GM18519 (cell line): Measurements from ENCODE around the gene VPS13D.

Experiments used
- ATAC-seq: cut with Tn5 transposase; IDR thresholded peaks from one replicate; pipeline ENCODE4 v1.9.1; 2021; ENCODE audit warnings: mild to moderate bottlenecking, moderate library complexity; ENCODE audit not compliant: unreplicated experiment, low FRiP score

The VPS13D gene

DNA sequence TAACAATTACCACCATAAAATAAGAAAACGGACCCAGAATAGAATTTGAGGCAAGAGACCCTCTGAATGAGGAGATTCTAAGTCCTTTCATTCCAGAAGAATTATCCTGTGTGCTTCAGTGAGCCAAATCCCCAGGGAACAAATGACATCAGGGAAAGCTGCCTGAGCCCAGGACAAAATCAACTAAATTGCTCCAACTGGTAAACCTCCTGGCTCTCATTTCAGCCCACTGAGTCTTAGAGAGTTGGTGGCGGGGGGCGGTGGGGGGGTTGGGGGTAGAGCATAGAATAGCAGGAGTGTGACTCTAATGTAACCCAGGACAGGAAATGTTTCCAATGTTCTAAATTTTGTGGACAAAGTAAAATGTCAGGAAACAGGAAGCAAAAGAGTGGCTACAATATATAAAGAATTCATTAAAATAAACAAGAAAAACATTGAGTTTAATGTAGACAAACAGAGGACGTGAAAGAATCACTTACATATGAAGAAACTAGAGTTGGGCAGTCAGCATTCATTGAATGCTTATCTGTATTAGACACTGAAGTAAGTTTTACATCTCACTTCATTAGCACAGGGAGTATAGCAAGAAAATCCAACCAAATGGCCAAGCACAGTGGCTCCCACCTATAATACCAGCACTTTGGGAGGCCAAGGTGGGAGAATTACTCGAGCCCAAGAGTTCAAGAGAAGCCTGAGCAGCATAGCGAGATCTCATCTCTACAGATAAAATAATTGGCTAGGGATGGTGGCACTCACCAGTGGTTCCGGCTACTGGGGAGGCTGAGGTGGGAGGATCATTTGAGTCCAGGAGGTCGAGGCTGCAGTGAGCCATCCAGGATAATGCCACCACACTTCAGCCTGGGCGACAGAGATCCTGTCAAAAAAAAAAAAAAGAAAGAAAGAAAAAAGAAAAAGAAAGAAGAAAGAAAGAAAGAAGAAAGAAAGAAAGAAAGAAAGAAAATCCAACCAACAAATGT lies 313.1 kb downstream of the VPS13D start:
- no peak for ATAC-seq

DNA sequence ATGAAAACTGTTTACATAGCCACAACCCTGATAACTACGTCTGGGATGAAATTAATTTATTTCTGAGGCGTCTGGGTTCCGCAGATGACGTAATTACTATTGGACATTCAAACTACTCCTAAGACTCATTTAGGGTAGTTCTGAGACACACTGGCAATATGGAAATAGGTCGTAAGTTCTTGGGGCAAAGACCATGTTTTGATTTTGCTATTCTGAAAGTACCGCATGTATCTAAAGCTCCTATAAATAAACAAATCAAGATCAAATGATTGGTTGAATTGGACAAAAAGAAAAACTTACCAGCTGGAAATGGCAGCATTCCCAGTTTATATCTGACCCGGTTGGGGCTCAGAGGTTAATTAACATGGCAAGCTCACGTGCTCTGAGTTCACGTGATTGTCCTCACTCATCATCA lies 313.9 kb downstream of the VPS13D start:
- ATAC-seq = no peak

DNA sequence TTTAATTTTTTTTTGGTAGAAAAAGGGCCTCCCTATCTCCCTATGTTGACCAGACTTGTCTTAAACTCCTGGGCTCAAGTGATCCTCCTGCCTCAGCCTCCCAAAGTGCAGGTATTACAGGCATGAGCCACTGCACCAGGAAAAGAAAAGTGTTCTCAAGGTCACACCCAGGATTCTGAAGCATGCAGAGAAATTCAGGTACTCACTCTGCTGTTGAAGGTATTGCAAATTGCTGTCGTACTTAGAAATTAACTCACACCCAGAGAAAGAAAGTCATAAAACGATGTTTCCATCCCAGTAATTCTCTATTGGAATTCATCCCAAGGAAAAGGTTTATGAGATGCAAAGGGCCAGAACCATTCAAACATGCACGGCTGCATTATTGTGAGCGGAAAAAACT lies 314.5 kb downstream of the VPS13D start:
- no peak for ATAC-seq

DNA sequence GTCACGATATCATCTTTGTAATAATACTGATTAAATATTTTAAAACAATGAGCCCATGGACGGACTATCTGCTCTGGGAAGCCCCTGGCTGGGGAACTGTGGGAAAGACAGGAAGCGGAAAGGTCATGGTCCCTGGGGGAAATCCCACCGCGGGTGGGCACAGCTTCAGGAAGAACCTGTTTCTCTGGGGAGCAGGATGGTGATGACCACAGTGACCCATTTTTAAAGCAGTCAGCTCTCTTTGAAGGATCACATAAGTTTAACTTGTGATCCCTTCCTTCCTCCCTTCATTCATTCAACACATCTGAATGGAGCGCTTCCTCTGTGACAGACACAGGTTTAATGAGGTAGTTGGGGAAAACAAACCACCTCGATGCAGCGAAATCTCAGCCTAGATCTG lies 315.2 kb downstream of the VPS13D start:
- no peak for ATAC-seq

DNA sequence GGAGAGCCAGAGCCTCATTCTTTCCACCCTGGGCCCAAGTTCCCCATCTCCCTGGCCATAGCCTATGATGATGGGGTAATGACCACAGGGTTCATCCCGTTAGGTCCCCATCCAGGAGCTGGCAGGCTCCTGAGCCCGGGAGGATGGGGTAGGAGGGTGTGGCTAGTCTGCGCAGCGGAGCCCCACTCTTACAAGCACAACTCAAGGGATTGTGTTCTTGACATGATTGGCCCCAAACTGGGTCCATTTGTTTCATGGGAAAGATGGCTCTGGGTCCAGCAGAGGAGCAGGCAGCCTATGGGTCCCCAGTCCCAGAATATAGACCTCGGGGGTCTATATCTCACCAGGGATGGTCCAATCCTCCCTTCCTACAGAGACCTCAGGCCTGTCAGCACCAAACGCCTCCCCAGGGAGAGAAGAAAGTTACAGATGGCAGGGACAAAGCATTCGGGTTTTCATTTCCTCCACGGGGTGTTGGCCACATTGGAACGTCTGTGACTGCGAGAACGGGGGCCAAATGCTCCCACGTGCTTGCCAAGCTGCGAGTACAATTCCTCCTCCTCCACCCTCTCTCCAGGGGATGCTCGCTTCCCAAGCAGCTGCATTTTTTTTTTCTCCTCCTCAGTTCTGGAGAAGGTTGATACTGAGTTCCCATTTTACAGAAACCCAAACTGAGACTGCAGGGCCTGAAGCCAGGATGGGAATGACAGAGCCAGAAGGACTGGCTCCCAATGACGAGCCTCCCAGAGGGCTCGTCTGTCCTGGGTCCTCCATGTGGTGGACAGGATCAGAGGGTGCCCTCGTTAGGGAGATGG lies 317.1 kb downstream of the VPS13D start:
- no peak for ATAC-seq

DNA sequence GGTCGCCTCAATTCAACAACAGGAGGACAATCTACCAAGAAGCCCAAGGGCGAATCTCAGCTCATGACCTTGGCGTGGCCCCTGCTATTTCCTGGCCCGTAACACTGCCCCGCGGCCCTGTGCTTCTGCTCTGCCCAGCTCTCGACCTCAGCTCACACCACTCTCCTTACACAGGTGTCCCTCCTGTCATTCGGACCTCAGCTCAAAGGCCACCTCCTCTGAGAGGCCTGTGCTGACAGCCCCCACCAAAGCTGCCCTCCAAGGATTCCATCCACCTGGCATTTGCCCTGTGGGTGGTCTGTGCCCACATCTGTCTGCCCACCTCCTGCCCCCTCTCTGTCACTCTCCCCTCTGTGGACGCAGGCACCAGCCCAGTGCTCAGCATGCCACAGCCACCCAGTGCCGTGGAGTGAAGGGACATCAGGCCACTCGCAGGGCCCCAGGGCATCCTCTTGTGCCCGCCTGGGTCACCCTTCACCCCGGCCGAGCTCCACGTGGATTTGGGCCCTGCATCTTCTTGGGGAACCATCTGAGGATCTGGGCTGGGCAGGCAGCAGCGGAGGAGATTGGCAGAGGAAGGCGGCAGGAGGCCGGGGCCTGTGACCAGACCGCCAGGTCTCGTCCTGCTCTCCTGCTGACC lies 317.9 kb downstream of the VPS13D start:
- no peak for ATAC-seq

DNA sequence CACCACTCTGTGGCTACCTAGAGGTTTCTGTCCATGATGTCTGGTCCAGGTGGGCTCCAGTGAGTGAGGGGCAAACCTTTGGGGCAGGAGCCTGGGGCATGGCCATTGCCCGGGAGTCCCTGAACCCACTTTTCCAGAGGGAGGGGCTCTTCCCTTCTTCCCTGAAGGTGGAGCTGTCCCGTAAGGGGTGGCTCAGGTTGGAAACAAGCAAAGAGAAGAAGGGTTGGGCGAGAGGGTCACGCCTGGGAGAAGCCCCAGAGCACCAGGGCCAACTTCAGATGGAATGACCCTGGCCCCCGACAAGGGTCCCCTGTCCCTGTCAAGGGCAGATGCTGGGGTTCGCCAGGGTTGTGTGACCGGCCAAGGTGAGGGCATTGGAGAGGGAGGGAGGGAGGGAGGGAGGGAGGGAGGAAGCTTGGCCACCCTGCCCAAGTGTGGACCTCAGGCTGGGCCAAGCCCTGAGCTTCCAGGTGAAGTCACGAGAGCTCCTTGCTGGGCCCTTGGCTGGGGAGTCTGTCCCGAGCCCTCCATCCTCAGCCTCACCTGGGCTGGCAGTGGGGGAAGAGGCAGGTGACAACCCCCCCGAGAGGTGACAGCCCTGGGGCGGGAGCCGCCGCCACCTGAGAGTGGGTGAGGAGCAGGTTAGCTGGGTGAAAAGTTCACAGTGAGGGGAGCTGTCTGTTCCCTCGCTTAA lies 318.6 kb downstream of the VPS13D start:
- no peak for ATAC-seq

DNA sequence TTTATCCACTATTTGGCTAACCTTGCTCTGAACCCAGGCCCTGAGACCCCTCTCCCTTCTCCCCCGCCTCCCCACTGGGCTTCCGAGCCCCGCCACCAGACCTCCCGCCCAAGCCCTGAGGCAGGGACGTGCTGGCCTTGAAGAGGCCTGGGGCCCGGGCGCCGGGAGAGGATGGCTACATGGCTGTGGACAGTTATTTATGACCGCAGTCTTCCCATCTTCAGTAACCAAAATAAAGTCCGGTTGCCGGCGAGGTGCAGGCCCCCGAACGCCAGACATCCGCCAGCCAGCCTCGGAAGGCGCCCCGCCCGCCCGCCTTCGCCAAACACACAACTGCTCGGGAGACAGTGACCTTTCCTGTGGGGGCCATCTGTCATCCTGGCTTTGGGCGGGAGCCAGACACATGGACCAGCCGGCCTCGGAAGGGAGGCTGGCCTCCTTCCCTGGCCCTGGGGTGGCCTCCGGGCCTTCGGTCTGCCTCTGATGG lies 319.2 kb downstream of the VPS13D start:
- ATAC-seq = no peak

DNA sequence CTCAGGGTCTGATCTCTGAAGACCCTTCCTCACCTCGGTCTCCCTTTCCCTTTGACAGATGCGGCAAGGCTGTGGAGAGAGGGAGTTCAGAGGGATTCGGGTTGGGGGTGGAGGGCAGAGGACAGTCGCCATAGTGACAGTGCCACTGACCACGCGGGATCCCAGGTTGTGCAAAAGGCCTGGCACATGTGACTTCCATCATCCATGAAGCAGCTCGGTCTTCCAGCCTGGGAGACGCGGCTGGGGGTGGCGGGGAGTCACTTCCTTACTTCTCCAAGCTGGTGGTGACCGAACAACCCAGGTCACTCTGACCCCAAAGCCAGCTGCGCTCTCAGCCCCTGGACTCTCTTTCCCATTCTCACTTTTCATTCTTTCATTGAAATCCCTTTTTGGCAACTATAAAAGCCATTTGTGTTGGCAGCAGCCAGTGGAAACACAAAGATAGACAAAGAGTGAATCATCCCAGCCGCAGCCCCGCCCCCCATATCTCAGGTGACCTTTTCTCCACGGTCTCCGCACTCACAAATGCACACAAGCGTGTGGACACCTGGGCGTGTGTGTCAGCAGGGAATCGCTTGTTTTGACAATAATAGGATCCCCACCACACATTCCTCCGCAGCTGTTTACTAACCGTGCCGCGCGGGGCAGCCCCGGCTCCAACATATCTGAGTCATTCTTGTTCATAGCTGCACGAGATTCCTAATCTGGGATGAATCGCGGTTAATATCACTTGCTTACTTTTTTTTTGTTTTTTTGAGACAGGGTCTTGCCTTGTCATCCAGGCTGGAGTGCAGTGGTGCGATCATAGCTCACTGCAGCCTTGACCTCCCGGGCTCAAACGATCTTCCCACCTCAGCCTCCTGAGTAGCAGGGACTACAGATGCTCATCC lies 319.9 kb downstream of the VPS13D start:
- ATAC-seq = no peak

DNA sequence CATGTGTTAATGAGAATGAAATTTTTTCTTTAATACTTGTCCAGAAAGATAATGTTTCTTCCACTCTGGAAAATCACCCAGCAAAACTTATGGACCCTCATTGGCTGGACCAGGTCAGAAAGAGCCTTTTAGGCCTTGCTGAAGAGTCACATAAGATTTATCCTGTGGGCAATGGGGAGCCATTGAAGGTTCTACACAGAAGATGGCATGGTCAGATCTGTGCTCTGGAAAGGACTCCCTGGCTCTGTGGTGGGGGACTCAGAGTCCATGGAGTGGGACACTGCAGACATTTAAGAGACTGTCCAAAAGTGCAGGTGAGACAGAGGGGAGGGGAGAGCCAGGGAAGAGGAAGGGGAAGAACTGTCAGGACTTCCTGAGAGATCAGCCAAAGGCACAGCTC lies 321.8 kb downstream of the VPS13D start:
- ATAC-seq = no peak

DNA sequence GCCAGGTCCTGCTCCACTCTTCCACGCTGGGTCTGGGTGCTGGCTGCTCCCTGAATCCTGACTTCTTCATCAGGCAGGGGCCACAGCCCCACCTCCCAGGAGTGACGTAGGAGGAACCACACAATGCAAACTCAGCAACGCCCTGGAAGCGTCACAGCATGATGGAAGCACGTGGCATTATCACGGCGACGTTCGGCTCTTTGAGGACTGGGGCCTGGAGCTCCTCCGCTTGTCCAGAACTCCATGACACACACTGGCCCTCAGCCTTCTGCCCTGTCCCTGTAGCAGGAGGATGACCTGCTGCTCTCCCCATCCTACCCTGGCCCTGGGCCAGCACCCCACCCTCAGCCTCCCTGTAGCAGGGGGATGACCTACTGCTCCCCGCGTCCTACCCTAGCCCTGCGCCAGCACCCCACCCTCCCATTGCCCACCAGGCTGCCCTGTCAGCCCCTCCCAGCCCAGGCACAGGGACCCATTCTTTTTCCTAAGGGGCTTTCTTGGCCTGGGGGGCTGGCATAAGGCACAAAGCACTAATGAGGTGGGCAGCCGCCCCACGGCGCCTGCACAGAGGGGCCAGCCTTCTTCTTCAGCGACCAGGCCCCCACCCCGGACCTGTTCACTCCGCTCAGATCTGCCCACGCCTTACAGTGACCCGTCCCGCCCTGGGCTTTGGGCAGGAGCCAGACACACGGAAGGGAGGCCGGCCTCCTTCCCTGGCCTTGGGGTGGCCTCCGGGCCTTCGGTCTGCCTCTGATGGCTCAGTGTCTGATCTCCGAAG lies 322.5 kb downstream of the VPS13D start:
- ATAC-seq = no peak

DNA sequence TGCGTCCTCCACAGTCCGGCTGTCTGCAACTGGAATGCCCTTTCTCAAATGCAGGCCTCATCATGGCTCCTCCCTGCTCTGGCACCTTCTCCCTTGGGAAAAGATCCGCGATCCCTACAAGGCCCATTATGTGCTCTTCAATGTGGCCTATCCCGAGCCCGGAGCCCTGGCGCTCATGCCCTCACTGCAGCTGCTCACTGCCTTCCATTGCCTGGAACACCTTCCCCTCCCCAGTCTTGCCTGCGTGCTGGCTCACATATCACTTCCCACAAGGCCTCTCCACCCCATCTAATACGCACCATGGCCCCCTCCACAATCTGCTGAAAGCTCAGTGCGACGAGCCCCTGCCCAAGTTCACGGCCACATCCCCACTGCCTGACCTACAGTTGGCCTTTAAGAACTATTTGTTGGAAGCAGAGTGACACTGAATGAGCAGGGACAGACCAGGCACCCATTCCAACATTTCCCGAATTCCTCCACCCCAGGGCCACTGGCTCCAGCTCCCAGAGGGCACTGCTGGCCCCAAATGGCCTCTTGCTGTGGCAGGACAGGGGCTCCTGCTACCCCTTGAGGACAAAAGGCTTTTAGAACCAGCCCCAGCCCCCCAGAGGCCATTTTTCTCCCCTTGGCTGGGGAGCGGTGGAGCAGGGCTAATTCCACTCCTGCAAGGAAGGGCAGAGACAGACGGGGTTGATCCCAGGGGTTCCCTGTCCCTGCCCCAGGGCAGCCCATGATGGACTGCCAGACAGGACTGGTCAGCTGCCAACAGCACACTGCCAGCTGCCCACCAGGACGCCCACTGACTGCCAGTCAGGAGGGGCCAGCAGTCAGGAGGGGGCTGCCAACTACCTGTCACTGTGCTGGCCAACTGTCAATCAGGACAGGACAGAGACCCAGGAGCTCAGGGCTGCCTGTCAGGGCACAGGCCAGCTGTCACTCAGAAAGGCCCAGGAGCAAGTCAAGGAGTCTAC lies 323.4 kb downstream of the VPS13D start:
- ATAC-seq = no peak

DNA sequence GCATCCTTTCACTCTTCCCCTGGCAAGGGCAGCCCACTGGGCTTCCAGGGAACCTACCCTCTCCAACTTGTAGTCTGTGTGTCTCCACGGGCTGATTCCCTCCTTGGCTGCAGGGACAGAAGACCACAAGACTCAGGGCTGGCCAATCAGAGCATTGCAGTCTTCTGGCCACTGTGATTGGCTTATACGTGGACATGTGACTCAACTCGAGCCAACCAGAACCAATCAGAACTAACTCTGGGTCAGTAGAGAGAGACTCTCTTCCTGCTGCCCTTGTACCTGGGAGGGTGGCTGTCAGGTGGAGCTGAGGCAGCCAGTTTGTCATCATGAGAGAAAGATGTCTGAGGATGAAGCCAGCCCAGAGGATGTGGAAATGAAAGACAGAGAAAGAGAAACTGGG lies 324.1 kb downstream of the VPS13D start:
- ATAC-seq = no peak

DNA sequence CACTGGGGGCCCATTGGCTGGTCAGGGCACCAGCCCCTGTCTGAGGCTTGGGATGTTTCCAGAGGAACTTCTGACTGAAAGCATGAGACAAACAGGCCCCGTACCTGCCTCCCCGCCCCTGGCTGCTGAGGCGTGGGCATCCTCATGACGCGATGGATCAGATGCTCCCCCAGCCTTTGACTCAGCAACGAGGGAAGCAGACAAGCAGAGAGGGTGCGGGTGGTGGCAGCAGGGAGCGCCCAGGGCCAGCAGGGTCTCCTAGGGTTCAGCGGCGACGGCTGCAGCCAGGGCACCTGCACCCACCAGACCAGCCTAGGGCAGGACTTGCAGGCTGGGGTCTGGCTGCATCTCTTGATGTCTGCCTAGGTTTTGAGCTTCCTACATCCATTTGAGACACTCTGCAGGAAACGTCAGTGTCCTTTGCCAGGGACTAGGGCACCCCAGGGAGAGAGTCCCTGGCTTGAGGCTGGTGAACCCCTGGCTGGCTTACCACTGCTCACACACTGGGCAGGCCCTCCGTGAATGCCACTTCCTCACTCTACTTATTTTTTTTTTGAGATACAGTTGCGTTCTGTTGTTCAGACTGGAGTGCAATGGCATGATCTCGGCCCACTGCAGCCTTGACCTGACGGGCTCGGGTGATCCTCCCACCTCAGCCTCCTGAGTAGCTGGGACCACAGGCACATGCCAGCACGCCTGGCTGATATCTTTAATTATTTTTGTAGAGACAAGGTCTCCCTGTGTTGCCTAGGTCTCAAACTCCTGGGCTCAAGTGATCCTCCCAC lies 324.9 kb downstream of the VPS13D start:
- ATAC-seq = no peak

DNA sequence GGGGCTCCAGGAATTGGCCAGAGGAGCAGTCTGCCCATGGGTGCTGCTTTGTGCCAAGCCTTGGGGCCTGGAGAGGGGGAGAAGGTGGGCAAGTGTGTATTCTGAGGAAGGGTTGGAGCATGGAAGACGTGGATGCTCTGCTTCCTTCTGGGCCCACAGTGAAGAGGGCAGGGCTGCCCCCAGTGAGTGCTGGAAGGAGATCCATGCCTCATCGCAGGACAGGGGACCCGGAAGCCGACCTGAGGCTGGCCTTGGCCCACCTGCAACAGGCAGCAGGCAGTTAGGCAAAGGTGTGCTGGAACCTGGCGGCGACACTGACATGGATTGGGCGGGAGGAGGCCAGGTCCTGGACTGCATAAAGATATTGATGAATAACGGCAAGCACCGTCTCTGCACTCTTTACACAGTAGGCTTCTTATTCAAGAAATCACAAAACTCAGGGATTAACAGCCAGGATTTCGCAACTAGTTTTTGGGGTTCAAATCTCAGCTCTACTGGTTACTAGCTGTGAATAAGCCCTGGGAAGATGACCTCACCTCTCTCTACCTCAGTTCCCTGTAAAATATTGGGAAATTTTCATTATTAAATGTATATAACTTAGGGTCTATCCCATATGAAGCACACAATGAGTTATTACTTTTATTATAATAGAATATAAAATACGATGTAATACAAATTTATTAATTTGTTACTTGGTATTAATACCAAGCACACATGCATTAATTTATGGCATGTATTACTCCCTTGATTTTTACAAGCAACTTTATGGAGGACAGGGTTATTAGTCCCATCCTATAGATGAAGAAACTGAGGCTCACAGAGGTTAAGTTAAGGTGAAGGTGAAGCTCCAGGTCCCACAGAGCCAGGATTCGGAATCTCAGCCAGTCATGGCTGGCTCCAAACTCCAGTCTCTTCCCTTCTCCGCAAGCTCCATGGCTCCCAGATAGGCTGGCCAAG lies 325.9 kb downstream of the VPS13D start:
- no peak for ATAC-seq
